Measurements from ENCODE around the gene CAPN2.

The CAPN2 gene

DNA sequence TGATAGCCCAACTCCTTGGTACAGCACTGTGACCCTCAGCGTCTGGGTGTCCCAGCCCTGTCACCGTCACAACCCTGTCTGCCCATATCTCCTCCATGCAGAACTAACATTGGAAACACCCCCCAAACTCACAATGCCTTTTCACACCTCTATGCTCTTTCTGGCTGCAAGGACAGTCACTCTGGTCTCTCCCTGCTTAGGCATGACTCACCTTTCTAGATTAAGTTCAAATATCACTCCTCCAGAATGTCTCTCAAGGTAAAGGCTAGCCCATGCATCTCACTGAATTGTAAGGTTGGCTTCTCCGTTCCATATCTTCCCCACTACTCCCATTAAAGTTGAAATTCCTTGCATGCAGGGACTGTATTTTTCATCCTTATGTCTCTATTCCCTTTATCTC lies 29.8 kb upstream of the CAPN2 start:
- Histone ChIP-seq H3K4me1 (no peaks in the 10 kb centered on the region), H3K4me3 (ENCODE audit: low read depth, low read length) (no peak overlapping the region), H3K27me3 (peaks cover 32% of the 10 kb centered on the region), H3K36me3 (no peaks in the 10 kb centered on the region), H3K9me3 (no peaks in the 10 kb centered on the region)
- no peak for TF ChIP-seq CTCF (IDR thresholded peaks at IDR 0.05; ENCODE audit: low read depth, low read length)
- DNase-seq = no peak

DNA sequence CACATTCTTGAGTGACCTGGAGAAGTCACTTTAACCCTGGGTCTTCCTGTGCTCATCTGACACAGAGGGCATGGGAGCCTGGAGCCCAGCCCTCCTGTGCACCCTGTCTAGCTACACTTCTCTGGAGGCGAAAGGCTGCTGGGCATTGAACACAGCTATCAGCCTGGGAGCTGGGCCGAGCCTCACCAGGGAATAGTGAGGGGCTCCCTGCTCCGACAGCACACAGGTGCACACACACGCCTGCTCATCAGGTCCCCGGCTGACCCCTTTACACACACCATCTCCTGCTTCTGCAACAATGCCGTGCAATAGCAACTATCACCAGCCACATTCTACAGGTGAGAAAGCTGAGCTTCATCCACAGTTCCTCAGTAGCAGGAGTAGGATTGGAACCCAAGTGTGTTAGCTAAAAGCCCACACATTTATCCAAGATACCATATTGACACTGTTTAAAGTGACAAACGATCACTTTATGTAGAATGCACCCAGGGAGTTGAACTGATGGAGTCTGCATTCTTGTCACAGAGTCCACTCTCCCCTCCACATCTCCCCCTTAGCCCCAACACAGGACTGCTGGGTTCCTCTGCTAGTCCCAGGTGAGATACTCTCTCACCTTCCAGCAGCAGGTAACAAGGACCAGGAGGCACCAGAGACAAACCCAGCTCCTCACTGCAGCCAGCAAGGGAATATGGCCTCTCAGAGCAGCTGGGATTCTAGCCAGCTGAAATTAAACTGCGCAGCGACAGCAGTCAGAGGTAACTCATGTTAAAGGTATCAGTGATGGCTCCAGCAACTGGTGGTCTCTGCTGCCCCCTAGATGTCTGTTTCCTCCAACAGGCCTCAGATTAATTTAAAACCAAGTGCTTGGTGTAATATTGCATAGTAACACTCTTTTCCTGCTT lies 28.5 kb upstream of the CAPN2 start:
- H3K9me3 ChIP-seq = no peaks in the 10 kb centered on the region
- no peak overlapping the region for H3K4me3 ChIP-seq (ENCODE audit: low read depth, low read length)
- H3K27me3 ChIP-seq = peaks cover 32% of the 10 kb centered on the region
- no peaks in the 10 kb centered on the region for H3K4me1 ChIP-seq
- TF ChIP-seq CTCF (IDR thresholded peaks at IDR 0.05; ENCODE audit: low read depth, low read length) = peak; percentile 88
- no peaks in the 10 kb centered on the region for H3K36me3 ChIP-seq
- DNase-seq = peak; percentile 76

- no peak for TF ChIP-seq CTCF (IDR thresholded peaks at IDR 0.05; ENCODE audit: low read depth, low read length)
- Histone ChIP-seq H3K4me3 (ENCODE audit: low read depth, low read length) (no peak overlapping the region), H3K36me3 (no peaks in the 10 kb centered on the region)
Observed at GRCh38 chr1:223684488-223684792, 27.9 kb upstream of the CAPN2 start.

DNA sequence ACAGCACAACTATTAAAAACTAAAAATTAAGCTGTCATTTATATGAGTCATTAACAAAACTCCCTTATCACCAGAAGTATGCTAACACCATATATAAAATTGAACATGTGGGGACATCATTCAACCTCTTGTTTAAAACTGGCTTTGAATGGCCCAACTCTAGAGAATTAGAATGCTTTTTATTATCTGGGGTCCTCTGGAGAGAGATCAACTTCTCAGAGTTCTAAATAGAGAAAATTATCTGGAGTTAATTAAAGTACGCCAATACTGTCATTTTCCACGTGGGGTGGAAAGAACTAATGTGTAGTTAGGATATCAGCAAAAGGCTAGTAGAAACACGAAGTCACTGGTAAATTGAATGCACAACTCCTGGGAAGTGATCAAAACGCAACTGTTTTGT lies 21.2 kb upstream of the CAPN2 start:
- Histone ChIP-seq H3K9me3 (no peaks in the 10 kb centered on the region), H3K27me3 (peaks cover 12% of the 10 kb centered on the region), H3K4me1 (no peaks in the 10 kb centered on the region), H3K4me3 (ENCODE audit: low read depth, low read length) (no peak overlapping the region), H3K36me3 (no peaks in the 10 kb centered on the region)
- no peak for TF ChIP-seq CTCF (IDR thresholded peaks at IDR 0.05; ENCODE audit: low read depth, low read length)
- DNase-seq = no peak

More at GRCh38 chr1:223684488-223684792, 27.9 kb upstream of the CAPN2 start:
- DNase-seq = no peak
- Histone ChIP-seq H3K4me1 (no peaks in the 10 kb centered on the region), H3K27me3 (peaks cover 32% of the 10 kb centered on the region), H3K9me3 (no peaks in the 10 kb centered on the region)

DNA sequence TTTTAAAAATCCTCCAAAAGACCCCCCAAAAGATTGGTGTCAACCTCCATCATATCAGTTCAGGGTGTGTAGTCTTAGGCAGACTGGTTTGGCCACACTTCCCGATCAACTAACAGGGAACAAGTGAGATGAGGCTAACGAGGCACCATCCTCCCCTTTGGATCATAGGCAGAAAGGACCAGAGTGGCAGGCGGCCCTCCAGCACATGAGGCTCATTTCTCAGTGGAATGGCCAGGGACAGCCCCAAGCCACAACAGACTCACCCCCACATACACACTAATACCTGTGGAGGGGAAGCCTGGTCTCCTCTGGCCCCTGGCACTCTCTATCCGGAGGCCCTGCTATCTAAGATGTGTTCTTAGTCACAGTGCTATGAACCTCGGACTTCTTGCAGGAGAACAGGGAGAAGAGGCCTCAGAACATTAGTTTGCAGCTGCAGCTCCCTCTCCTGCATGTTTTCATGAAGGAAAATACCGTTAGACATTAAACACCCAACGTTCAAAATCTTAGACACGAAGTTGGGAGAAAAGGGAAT lies 17.3 kb upstream of the CAPN2 start:
- no peak for DNase-seq
- H3K4me1 ChIP-seq = no peaks in the 10 kb centered on the region
- TF ChIP-seq CTCF (IDR thresholded peaks at IDR 0.05; ENCODE audit: low read depth, low read length) = no peak

DNA sequence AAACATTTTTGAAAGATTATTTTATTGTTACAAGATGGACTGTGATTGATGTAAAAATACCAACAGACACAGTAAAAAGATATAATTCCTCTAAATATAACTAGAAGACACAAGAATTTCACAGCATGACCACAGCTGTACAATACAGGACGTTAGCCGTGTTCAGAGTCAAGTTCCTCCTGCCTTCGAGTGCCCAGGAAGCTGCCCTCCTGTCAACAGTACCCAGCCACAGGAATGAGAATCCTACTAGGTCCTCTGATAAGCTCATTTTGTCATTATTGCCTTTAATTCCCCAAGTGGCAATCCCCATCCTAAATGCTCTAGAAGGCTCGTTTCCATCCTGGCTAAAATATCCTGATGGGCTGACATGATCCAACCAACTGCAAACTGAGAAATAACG lies 16.4 kb upstream of the CAPN2 start:
- H3K36me3 ChIP-seq = no peaks in the 10 kb centered on the region
- H3K27me3 ChIP-seq = 0 out of 2 replicates have a peak, but pooled peaks cover under 1% of the 10 kb centered on the region
- DNase-seq = no peak
- no peak for TF ChIP-seq CTCF (IDR thresholded peaks at IDR 0.05; ENCODE audit: low read depth, low read length)
- no peaks in the 10 kb centered on the region for H3K4me1 ChIP-seq
- H3K4me3 ChIP-seq (ENCODE audit: low read depth, low read length) = no peak overlapping the region
- H3K9me3 ChIP-seq = no peaks in the 10 kb centered on the region

More for the DNA sequence above, 17.3 kb upstream of the CAPN2 start:
- Histone ChIP-seq H3K27me3 (0 out of 2 replicates have a peak, but pooled peaks cover 3% of the 10 kb centered on the region), H3K9me3 (no peaks in the 10 kb centered on the region), H3K36me3 (no peaks in the 10 kb centered on the region), H3K4me3 (ENCODE audit: low read depth, low read length) (no peak overlapping the region)
